Testis (tissue), 3 donors: ENCODE measurements around the gene GFRA1. TPM values are rescaled to one million over a fixed set of nuclear protein-coding genes. Genes with fewer than 3 reads are reported as not detected.

ENCODE experiments used
- DNase-seq: peaks from one replicate; pipeline ENCODE4 v3.0.0-alpha.2; 2019
- H3K27ac ChIP-seq, 2 donors: fragments of 200-600 bp; sonication (generic); one replicate each; pipeline ENCODE4 v1.5.1; 2019
- H3K27me3 ChIP-seq: fragments of 200-600 bp; sonication (generic); one replicate; pipeline ENCODE4 v1.5.1; 2019
- H3K36me3 ChIP-seq: fragments of 200-600 bp; sonication (generic); one replicate; pipeline ENCODE4 v1.5.1; 2017; ENCODE audit warnings: low read depth; ENCODE audit errors: missing control alignments
- H3K4me1 ChIP-seq: fragments of 200-600 bp; sonication (generic); one replicate; pipeline ENCODE4 v1.5.1; 2019
- H3K4me3 ChIP-seq, 2 donors: fragments of 200-600 bp; sonication (generic); one replicate each; pipeline ENCODE4 v1.5.1; 2017 to 2019
- H3K9me3 ChIP-seq: fragments of 200-600 bp; sonication (generic); one replicate; pipeline ENCODE4 v1.5.1; 2017
- POLR2A ChIP-seq: fragments of 450-650 bp; IDR thresholded peaks from one replicate; pipeline ENCODE4 v1.6.1; 2017; ENCODE audit warnings: antibody characterized with exemption, mild to moderate bottlenecking, moderate library complexity
- WGBS, 2 donors: methylation state at CpG; one replicate each; pipeline ENCODE4 v1.1.5; 2018; 5-methylcytosine and 5-hydroxymethylcytosine counted together
- intact Hi-C: fragments of 100-400 bp; cut with DNase I; formaldehyde crosslinking; loops from one replicate; pipeline ENCODE4 v1.15.1; 2023; ENCODE audit warnings: low total_unique reads
- polyA plus RNA-seq: library from polyadenylated mRNA; stranded (reverse); fragments of 350-450 nt; fragmentation: Illumina TruSeq; extraction: RNeasy Lipid Tissue Mini Kit (QIAGEN cat#74804); gene quantifications from one replicate; pipeline ENCODE4 v1.2.3, GENCODE V29; 2014; ENCODE audit warnings: low read depth, low replicate concordance; ENCODE audit not compliant: insufficient read depth
- total RNA-seq, 2 donors: library from RNA; depleted of rRNA; stranded (reverse); fragments of >200 nt; gene quantifications; one replicate each; pipeline ENCODE4 v1.2.3, GENCODE V29; 2016
- TF ChIP-seq, protein P1 (sequence below), 3 experiments: fragments of 450-650 bp in 2 of 3; fragments of 200-600 bp in 1 of 3; sonication (generic) in 1 of 3; IDR thresholded peaks; one replicate each; pipeline ENCODE4 v1.5.1; 2016 to 2019; ENCODE audit warnings: antibody characterized with exemption in 3 of 3, mild to moderate bottlenecking in 2 of 3, moderate library complexity in 1 of 3

The GFRA1 gene
- total and polyA plus RNA-seq, 3 donors from 2014 or later, result 8.6 to 23.8 (median 17.7) TPM

DNA sequence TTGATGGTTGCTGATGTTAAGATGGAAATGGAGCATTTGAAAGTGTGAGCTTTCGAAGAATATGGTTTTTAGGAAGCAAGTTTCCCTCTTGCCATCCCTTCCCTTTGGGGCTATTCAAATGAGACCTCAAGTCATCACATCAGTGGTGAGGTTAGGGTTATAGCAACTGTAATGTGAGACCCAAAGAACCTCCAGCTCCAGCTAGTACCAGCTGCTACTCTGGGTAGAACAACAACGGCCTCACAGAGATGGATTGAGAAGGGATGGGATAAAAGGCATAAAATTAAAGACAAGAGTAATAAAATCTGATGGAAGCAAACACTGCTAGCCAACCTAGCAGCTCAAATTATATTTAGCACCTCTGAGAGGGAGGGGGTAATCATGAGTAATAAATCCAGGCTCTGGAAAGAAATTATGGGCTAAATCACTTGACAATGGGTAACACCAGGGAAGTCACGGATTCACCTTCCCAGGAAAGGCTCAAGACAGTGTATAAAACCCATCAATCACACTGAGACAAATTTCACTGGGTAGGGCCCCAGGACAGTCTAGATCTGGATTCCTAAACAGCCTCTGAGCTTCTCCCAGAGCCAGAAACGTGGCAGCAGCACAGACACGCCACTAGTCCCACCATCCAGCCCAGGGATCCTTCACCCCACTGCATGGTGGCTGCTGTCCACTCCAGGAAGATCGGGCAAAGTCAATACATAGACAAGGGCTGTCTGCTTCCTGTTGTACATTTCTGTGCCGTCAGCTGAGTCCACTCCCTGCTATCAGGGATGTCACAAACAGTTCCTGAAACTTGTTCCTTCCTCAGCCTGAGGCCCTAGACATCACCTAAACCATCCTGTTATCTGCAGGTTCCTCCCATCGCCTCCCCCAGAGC, 151.1 kb downstream of the GFRA1 start:
- H3K36me3 ChIP-seq, result no peaks in the 10 kb centered on the region
- H3K4me1 ChIP-seq, result no peaks in the 10 kb centered on the region
- 74 to 82% methylated on average over 8 of the region's 8 CpGs for WGBS, 2 donors
- no peaks in the 10 kb centered on the region for H3K27me3 ChIP-seq
- intact Hi-C loops, result no loop called here
- no peaks in the 10 kb centered on the region for H3K9me3 ChIP-seq
- TF ChIP-seq, protein P1, sequence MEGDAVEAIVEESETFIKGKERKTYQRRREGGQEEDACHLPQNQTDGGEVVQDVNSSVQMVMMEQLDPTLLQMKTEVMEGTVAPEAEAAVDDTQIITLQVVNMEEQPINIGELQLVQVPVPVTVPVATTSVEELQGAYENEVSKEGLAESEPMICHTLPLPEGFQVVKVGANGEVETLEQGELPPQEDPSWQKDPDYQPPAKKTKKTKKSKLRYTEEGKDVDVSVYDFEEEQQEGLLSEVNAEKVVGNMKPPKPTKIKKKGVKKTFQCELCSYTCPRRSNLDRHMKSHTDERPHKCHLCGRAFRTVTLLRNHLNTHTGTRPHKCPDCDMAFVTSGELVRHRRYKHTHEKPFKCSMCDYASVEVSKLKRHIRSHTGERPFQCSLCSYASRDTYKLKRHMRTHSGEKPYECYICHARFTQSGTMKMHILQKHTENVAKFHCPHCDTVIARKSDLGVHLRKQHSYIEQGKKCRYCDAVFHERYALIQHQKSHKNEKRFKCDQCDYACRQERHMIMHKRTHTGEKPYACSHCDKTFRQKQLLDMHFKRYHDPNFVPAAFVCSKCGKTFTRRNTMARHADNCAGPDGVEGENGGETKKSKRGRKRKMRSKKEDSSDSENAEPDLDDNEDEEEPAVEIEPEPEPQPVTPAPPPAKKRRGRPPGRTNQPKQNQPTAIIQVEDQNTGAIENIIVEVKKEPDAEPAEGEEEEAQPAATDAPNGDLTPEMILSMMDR (IDR thresholded peaks at IDR 0.05), result no peak
- no peak for TF ChIP-seq POLR2A
- DNase-seq, result no peak
- no peak overlapping the region for H3K27ac ChIP-seq
- H3K4me3 ChIP-seq, result no peak overlapping the region

DNA sequence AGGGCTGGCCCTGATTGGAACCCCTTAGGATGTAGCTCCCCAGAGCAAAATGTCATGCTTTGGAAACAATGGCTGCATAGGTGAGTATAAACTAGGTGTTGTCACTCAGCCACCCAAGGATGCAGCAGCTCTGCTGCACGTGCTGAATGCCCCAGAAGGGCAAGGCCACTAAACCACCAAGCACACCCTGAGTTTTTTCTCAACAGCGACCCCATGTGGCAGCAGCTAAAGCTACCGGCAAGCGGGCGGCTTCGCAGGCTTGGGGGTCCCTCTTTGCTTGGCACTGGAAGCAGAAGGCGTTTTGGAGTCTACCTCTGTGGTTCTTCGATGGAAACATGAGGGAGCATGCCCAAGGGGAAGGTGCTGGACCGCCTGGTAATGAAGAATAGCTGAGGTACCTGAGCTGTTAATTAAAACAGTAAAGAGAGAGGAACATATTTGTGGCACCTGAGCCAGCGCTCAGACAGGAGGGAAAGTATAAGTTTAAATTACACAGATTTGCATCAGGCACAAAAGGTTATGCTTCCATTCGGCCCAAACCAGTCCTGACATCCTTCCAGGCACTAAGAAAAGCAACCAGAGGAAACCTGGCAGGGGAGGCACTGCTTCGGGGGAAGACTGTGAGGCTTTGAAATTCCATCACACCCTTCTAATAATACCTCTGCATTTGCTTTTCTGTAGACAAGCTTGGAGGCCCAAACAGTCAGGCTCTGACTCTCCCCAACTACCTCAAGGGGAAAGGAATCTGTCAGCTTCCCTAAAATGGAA, 152.1 kb downstream of the GFRA1 start:
- TF ChIP-seq, protein P1 (IDR thresholded peaks at IDR 0.05), result peak in 1 of 3 experiments; percentile 13
- TF ChIP-seq POLR2A, result no peak
- Histone ChIP-seq H3K9me3 (no peaks in the 10 kb centered on the region), H3K4me3 (no peak overlapping the region), H3K27ac (no peak overlapping the region), H3K27me3 (no peaks in the 10 kb centered on the region), H3K36me3 (no peaks in the 10 kb centered on the region), H3K4me1 (no peaks in the 10 kb centered on the region)
- intact Hi-C loops, result no loop called here
- 74 to 78% methylated on average over 12 of the region's 12 CpGs for WGBS, 2 donors
- no peak for DNase-seq

DNA sequence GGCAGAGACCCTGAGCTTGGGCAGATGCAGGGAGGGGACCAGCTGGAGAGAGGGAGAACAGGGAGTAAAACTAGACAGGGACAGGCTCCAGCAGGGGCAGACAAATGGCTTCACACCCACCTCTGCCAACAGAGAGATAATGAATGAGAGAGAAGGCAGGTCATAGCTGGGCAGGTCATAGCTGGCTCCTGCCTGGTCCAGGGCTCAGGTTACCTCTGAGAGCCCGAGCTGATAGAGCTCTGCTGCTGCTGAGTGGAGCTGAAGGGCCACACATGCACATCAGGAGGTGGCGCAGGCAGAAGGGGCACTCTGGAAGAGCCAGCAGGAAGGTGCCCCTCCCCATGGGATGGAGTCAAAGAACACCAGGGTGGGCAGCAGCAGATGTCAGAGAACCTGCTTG, 154.2 kb downstream of the GFRA1 start:
- DNase-seq, result no peak
- H3K4me3 ChIP-seq, result no peak overlapping the region
- no peaks in the 10 kb centered on the region for H3K4me1 ChIP-seq
- WGBS, 2 donors, result 80 to 88% methylated on average over 1 to 2 of the region's 2 CpGs
- H3K9me3 ChIP-seq, result no peaks in the 10 kb centered on the region
- no peak overlapping the region for H3K27ac ChIP-seq
- H3K36me3 ChIP-seq, result no peaks in the 10 kb centered on the region
- intact Hi-C loops, result no loop called here
- H3K27me3 ChIP-seq, result no peaks in the 10 kb centered on the region
- TF ChIP-seq, protein P1 (IDR thresholded peaks at IDR 0.05), result no peak
- no peak for TF ChIP-seq POLR2A

DNA sequence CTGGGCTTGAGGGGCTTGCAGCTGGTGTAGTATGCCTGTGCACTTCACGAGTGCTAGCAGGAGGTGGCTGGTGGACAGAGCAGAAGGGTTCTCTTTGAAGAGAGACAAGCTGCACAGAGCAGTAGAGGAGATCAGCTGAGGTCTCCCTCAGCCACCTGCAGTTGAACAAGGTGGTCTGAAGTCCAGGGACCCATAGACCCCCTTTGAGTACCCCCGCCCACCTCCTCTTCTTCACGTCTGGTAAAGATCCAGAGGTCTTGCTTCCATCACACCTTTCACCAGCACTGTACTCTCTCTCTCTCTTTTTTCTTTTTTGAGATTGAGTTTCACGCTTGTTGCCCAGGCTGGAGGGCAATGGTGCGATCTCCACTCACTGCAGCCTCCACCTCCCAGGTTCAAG, 157.2 kb downstream of the GFRA1 start:
- no peaks in the 10 kb centered on the region for H3K4me1 ChIP-seq
- no peaks in the 10 kb centered on the region for H3K27me3 ChIP-seq
- no peaks in the 10 kb centered on the region for H3K36me3 ChIP-seq
- no peak overlapping the region for H3K27ac ChIP-seq
- no peaks in the 10 kb centered on the region for H3K9me3 ChIP-seq
- no peak overlapping the region for H3K4me3 ChIP-seq
- WGBS, 2 donors, result 90 to 95% methylated on average over 5 of the region's 5 CpGs
- TF ChIP-seq, protein P1 (IDR thresholded peaks at IDR 0.05), result no peak
- DNase-seq, result no peak
- intact Hi-C loops, result no loop called here
